ENCODE results near the gene ZFYVE21.

Gene ZFYVE21

DNA sequence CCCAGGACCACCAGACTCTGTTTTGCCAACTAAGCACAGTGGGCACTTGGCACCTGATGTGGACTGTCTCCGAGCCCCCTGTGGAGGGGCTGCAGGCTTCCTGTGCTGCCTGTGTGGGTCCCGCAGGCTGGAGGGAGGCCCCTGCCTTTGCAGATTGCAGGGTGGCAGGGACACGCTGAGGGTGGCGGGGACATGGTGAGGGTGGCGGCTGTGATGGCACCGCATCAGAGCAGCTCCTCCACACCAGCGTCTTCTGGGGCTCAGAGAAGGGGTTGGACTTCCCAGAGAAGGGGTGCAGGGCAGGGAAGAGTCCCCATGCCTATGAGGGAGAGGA, 8.1 kb downstream of the ZFYVE21 start:
- no peak overlapping the region for H2BK120ac ChIP-seq (ENCODE audit: insufficient read depth, low read length, poor library complexity)
- H2AK5ac ChIP-seq (ENCODE audit: low read length), result no peak overlapping the region
- no peak for DNase-seq
- peaks cover 3% of the 10 kb centered on the region for H3K79me2 ChIP-seq (ENCODE audit: control insufficient read depth, insufficient read depth, low read length, poor library complexity)
- no peak overlapping the region for H3K4ac ChIP-seq (ENCODE audit: low read depth, low read length)
- H4K12ac ChIP-seq (ENCODE audit: low read depth, low read length), result no peak overlapping the region
- no peak overlapping the region for H3K14ac ChIP-seq (ENCODE audit: low read length)
- no peaks in the 10 kb centered on the region for H3K4me1 ChIP-seq (ENCODE audit: control insufficient read depth in 1 of 2, insufficient read depth in 2 of 2, low read length in 2 of 2)
- H3K18ac ChIP-seq (ENCODE audit: low read length), result no peak overlapping the region
- H3K9ac ChIP-seq (ENCODE audit: low read length), result no peak overlapping the region
- WGBS (ENCODE audit: extremely low coverage, insufficient coverage, insufficient read length), result no CpG with 5 or more reads among the region's 7 CpGs
- no peak overlapping the region for H3K23ac ChIP-seq (ENCODE audit: low read length)
- peaks cover 19 to 31% of the 10 kb centered on the region in 2 experiments for H3K36me3 ChIP-seq (ENCODE audit: control insufficient read depth in 1 of 2, insufficient read depth in 2 of 2, low read length in 2 of 2)
- H3K4me2 ChIP-seq (ENCODE audit: low read length), result no peak overlapping the region
- no peaks in the 10 kb centered on the region for H3K9me3 ChIP-seq (ENCODE audit: insufficient read depth, low read depth, low read length)
- no peak overlapping the region for H2AFZ ChIP-seq (ENCODE audit: insufficient read depth, low read length, poor library complexity)
- H3K4me3 ChIP-seq (ENCODE audit: low read depth, low read length), result no peak overlapping the region
- no peak overlapping the region for H2BK12ac ChIP-seq (ENCODE audit: low read length)
- H4K91ac ChIP-seq (ENCODE audit: low read depth, low read length), result no peak overlapping the region
- H3K27me3 ChIP-seq (ENCODE audit: insufficient read depth, low read length), result no peaks in the 10 kb centered on the region
- H4K8ac ChIP-seq (ENCODE audit: low read depth, low read length), result no peak overlapping the region
- no peak overlapping the region for H3K27ac ChIP-seq (ENCODE audit: low read depth, low read length)
- no peak overlapping the region for H2BK5ac ChIP-seq (ENCODE audit: low read depth, low read length, poor library complexity)
- H3K79me1 ChIP-seq (ENCODE audit: low read length), result no peaks in the 10 kb centered on the region

DNA sequence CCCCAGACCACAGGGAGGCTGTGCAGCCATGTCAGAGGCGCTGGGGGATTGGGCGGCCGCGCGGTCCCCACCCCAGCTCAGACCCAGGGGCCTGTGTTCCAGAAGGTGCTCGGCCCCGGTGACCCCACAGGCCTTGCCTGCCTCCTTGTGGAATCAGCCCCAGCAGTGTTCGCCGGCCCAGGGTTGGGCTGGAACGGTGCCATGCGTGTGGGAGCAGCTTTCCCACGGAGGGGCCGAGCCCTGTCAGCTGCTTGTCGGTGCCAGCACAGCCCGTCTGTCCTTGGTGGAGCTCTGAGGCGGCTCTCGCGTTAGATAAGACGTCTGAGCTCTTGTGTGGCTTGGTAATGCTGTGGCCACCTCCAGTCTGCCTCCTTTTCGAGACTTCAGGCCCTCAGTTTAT, 8.5 kb downstream of the ZFYVE21 start:
- Histone ChIP-seq H2BK12ac (ENCODE audit: low read length) (no peak overlapping the region), H3K9ac (ENCODE audit: low read length) (no peak overlapping the region), H3K14ac (ENCODE audit: low read length) (no peak overlapping the region), H3K18ac (ENCODE audit: low read length) (peak overlapping the region; percentile 3), H3K79me2 (ENCODE audit: control insufficient read depth, insufficient read depth, low read length, poor library complexity) (peaks cover 1% of the 10 kb centered on the region), H3K4me1 (ENCODE audit: control insufficient read depth in 1 of 2, insufficient read depth in 2 of 2, low read length in 2 of 2) (no peaks in the 10 kb centered on the region), H3K4me2 (ENCODE audit: low read length) (no peak overlapping the region), H3K27me3 (ENCODE audit: insufficient read depth, low read length) (no peaks in the 10 kb centered on the region), H2BK120ac (ENCODE audit: insufficient read depth, low read length, poor library complexity) (no peak overlapping the region), H3K9me3 (ENCODE audit: insufficient read depth, low read depth, low read length) (no peaks in the 10 kb centered on the region), H2AFZ (ENCODE audit: insufficient read depth, low read length, poor library complexity) (no peak overlapping the region), H4K91ac (ENCODE audit: low read depth, low read length) (no peak overlapping the region), H2BK5ac (ENCODE audit: low read depth, low read length, poor library complexity) (no peak overlapping the region), H4K12ac (ENCODE audit: low read depth, low read length) (no peak overlapping the region), H3K4me3 (ENCODE audit: low read depth, low read length) (no peak overlapping the region), H3K79me1 (ENCODE audit: low read length) (no peaks in the 10 kb centered on the region), H3K23ac (ENCODE audit: low read length) (no peak overlapping the region), H2AK5ac (ENCODE audit: low read length) (no peak overlapping the region), H4K8ac (ENCODE audit: low read depth, low read length) (no peak overlapping the region), H3K4ac (ENCODE audit: low read depth, low read length) (no peak overlapping the region), H3K27ac (ENCODE audit: low read depth, low read length) (no peak overlapping the region), H3K36me3 (ENCODE audit: control insufficient read depth in 1 of 2, insufficient read depth in 2 of 2, low read length in 2 of 2) (peaks cover 23 to 33% of the 10 kb centered on the region in 2 experiments)
- no CpG with 5 or more reads among the region's 20 CpGs for WGBS (ENCODE audit: extremely low coverage, insufficient coverage, insufficient read length)
- no peak for DNase-seq

DNA sequence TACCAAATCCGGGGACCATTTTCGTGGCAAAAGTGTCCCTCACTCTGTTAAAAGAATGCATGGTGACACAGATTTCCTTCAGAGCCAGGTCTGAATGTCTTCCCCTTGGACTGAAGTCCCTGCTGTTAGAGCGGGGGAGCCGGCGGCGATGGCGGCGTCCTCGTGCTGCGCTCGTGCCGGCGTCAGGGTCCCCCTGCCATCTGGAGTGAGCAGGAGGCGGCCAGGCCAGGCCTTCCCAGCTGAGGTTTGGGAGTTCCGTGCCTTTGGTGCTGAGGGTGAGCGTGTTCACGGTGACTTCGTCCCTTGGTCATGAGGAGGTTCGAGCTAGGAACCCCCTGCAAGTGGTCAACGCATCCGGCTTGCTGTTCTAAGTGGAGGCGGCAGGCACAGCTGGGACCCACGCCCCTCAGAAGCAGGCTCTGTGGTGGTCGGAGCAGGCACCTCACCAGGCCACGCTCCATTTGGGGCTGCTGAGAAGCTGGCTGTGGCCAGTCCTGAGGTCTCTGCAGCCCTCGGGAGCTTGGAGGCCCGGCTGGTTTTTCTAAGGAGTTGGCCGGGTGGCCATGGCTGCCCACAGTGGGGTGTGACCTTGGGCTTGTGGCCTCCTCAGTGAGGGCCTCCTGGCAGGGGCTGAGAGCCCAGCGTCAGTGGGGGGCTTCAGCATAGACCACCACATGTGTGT, 9.5 kb downstream of the ZFYVE21 start:
- H2BK12ac ChIP-seq (ENCODE audit: low read length), result no peak overlapping the region
- H3K9me3 ChIP-seq (ENCODE audit: insufficient read depth, low read depth, low read length), result no peaks in the 10 kb centered on the region
- no peaks in the 10 kb centered on the region for H3K4me1 ChIP-seq (ENCODE audit: control insufficient read depth in 1 of 2, insufficient read depth in 2 of 2, low read length in 2 of 2)
- no peak overlapping the region for H3K9ac ChIP-seq (ENCODE audit: low read length)
- H3K79me2 ChIP-seq (ENCODE audit: control insufficient read depth, insufficient read depth, low read length, poor library complexity), result peaks cover 1% of the 10 kb centered on the region
- peaks cover 31 to 42% of the 10 kb centered on the region in 2 experiments for H3K36me3 ChIP-seq (ENCODE audit: control insufficient read depth in 1 of 2, insufficient read depth in 2 of 2, low read length in 2 of 2)
- H3K27me3 ChIP-seq (ENCODE audit: insufficient read depth, low read length), result no peaks in the 10 kb centered on the region
- DNase-seq, result no peak
- H4K8ac ChIP-seq (ENCODE audit: low read depth, low read length), result no peak overlapping the region
- H3K14ac ChIP-seq (ENCODE audit: low read length), result no peak overlapping the region
- H3K18ac ChIP-seq (ENCODE audit: low read length), result no peak overlapping the region
- H2BK120ac ChIP-seq (ENCODE audit: insufficient read depth, low read length, poor library complexity), result no peak overlapping the region
- no peak overlapping the region for H2BK5ac ChIP-seq (ENCODE audit: low read depth, low read length, poor library complexity)
- H3K27ac ChIP-seq (ENCODE audit: low read depth, low read length), result no peak overlapping the region
- no peak overlapping the region for H2AK5ac ChIP-seq (ENCODE audit: low read length)
- no peaks in the 10 kb centered on the region for H3K79me1 ChIP-seq (ENCODE audit: low read length)
- no peak overlapping the region for H3K4me2 ChIP-seq (ENCODE audit: low read length)
- H4K12ac ChIP-seq (ENCODE audit: low read depth, low read length), result no peak overlapping the region
- H3K4ac ChIP-seq (ENCODE audit: low read depth, low read length), result peak overlapping the region; percentile 29
- peak overlapping the region; percentile 43 for H2AFZ ChIP-seq (ENCODE audit: insufficient read depth, low read length, poor library complexity)
- no CpG with 5 or more reads among the region's 29 CpGs for WGBS (ENCODE audit: extremely low coverage, insufficient coverage, insufficient read length)
- H3K4me3 ChIP-seq (ENCODE audit: low read depth, low read length), result no peak overlapping the region
- no peak overlapping the region for H3K23ac ChIP-seq (ENCODE audit: low read length)
- H4K91ac ChIP-seq (ENCODE audit: low read depth, low read length), result no peak overlapping the region

DNA sequence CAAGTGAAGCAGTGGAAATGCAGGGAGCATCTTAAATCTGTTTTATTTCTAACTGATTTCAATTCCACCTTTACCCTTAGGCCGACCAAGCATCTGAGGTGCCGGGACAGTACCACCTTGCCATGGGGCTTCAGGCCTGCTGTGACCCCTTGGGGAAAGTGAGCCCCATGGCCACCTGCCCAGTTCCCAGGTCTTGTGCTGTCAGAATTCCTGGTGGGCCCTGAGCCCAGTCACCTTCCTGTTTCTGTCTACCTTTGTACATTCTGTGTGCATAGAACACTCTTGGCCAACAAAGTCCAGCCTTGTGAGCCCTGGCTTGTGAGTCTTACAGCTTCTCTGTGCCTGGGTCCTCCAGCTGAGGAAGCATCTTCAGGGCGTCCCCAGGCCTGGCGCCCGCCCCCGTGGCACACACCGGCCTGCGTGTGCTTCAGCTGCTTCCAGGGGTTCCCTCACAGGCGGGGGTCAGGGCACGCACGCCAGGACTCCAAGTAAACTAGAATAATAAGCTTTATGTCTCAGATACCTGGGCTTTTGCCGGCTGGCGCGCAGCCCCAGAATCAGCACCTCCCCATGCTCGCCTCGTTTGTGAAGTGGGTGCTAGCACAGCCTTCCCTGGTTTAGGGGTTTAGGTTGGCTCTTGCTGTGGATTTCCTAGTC, 10.3 kb downstream of the ZFYVE21 start:
- H3K23ac ChIP-seq (ENCODE audit: low read length), result no peak overlapping the region
- no peak overlapping the region for H3K4me2 ChIP-seq (ENCODE audit: low read length)
- peaks cover 38 to 48% of the 10 kb centered on the region in 2 experiments for H3K36me3 ChIP-seq (ENCODE audit: control insufficient read depth in 1 of 2, insufficient read depth in 2 of 2, low read length in 2 of 2)
- no peak overlapping the region for H3K14ac ChIP-seq (ENCODE audit: low read length)
- no peak overlapping the region for H3K18ac ChIP-seq (ENCODE audit: low read length)
- H4K91ac ChIP-seq (ENCODE audit: low read depth, low read length), result no peak overlapping the region
- peak overlapping the region; percentile 2 for H3K4me3 ChIP-seq (ENCODE audit: low read depth, low read length)
- no peak overlapping the region for H4K8ac ChIP-seq (ENCODE audit: low read depth, low read length)
- no peaks in the 10 kb centered on the region for H3K79me1 ChIP-seq (ENCODE audit: low read length)
- H3K9ac ChIP-seq (ENCODE audit: low read length), result no peak overlapping the region
- no peak overlapping the region for H3K27ac ChIP-seq (ENCODE audit: low read depth, low read length)
- H3K4ac ChIP-seq (ENCODE audit: low read depth, low read length), result no peak overlapping the region
- no peak overlapping the region for H4K12ac ChIP-seq (ENCODE audit: low read depth, low read length)
- no peaks in the 10 kb centered on the region for H3K9me3 ChIP-seq (ENCODE audit: insufficient read depth, low read depth, low read length)
- no peaks in the 10 kb centered on the region for H3K4me1 ChIP-seq (ENCODE audit: control insufficient read depth in 1 of 2, insufficient read depth in 2 of 2, low read length in 2 of 2)
- H2AK5ac ChIP-seq (ENCODE audit: low read length), result no peak overlapping the region
- no peaks in the 10 kb centered on the region for H3K27me3 ChIP-seq (ENCODE audit: insufficient read depth, low read length)
- H2BK120ac ChIP-seq (ENCODE audit: insufficient read depth, low read length, poor library complexity), result no peak overlapping the region
- no peak overlapping the region for H2BK5ac ChIP-seq (ENCODE audit: low read depth, low read length, poor library complexity)
- no CpG with 5 or more reads among the region's 16 CpGs for WGBS (ENCODE audit: extremely low coverage, insufficient coverage, insufficient read length)
- no peak overlapping the region for H2AFZ ChIP-seq (ENCODE audit: insufficient read depth, low read length, poor library complexity)
- no peak for DNase-seq
- H3K79me2 ChIP-seq (ENCODE audit: control insufficient read depth, insufficient read depth, low read length, poor library complexity), result peaks cover 1% of the 10 kb centered on the region
- no peak overlapping the region for H2BK12ac ChIP-seq (ENCODE audit: low read length)
